ENCODE results near the gene ITIH5. TPM values are rescaled to one million over a fixed set of nuclear protein-coding genes. Genes with fewer than 3 reads are reported as not detected.

ITIH5 gene
- total and polyA plus RNA-seq, 2 of the 8 experiments (the other 6 are each of a cell fraction or from before 2014, with no cell fraction given): 5.8 to 7.6 TPM

DNA sequence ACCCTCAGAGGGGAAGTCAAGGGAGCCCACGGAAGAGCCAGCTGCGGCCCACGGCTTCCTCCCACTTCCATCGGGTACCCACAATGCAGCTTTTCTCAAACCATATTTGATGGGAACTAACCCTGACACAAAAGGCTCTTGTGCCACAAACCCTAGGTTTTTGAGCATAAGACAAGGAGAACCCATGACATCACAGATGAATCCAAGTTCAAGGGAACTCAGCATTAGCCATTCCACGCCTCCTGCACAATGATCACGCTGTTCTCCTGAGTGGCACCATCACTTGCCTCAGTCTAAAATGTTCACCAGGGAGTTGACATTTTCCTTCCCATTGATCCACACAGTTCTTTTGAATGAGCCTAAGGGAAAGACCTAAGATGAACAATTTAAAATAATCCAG lies 70.4 kb downstream of the ITIH5 start (continued):
- TF ChIP-seq, protein P1, sequence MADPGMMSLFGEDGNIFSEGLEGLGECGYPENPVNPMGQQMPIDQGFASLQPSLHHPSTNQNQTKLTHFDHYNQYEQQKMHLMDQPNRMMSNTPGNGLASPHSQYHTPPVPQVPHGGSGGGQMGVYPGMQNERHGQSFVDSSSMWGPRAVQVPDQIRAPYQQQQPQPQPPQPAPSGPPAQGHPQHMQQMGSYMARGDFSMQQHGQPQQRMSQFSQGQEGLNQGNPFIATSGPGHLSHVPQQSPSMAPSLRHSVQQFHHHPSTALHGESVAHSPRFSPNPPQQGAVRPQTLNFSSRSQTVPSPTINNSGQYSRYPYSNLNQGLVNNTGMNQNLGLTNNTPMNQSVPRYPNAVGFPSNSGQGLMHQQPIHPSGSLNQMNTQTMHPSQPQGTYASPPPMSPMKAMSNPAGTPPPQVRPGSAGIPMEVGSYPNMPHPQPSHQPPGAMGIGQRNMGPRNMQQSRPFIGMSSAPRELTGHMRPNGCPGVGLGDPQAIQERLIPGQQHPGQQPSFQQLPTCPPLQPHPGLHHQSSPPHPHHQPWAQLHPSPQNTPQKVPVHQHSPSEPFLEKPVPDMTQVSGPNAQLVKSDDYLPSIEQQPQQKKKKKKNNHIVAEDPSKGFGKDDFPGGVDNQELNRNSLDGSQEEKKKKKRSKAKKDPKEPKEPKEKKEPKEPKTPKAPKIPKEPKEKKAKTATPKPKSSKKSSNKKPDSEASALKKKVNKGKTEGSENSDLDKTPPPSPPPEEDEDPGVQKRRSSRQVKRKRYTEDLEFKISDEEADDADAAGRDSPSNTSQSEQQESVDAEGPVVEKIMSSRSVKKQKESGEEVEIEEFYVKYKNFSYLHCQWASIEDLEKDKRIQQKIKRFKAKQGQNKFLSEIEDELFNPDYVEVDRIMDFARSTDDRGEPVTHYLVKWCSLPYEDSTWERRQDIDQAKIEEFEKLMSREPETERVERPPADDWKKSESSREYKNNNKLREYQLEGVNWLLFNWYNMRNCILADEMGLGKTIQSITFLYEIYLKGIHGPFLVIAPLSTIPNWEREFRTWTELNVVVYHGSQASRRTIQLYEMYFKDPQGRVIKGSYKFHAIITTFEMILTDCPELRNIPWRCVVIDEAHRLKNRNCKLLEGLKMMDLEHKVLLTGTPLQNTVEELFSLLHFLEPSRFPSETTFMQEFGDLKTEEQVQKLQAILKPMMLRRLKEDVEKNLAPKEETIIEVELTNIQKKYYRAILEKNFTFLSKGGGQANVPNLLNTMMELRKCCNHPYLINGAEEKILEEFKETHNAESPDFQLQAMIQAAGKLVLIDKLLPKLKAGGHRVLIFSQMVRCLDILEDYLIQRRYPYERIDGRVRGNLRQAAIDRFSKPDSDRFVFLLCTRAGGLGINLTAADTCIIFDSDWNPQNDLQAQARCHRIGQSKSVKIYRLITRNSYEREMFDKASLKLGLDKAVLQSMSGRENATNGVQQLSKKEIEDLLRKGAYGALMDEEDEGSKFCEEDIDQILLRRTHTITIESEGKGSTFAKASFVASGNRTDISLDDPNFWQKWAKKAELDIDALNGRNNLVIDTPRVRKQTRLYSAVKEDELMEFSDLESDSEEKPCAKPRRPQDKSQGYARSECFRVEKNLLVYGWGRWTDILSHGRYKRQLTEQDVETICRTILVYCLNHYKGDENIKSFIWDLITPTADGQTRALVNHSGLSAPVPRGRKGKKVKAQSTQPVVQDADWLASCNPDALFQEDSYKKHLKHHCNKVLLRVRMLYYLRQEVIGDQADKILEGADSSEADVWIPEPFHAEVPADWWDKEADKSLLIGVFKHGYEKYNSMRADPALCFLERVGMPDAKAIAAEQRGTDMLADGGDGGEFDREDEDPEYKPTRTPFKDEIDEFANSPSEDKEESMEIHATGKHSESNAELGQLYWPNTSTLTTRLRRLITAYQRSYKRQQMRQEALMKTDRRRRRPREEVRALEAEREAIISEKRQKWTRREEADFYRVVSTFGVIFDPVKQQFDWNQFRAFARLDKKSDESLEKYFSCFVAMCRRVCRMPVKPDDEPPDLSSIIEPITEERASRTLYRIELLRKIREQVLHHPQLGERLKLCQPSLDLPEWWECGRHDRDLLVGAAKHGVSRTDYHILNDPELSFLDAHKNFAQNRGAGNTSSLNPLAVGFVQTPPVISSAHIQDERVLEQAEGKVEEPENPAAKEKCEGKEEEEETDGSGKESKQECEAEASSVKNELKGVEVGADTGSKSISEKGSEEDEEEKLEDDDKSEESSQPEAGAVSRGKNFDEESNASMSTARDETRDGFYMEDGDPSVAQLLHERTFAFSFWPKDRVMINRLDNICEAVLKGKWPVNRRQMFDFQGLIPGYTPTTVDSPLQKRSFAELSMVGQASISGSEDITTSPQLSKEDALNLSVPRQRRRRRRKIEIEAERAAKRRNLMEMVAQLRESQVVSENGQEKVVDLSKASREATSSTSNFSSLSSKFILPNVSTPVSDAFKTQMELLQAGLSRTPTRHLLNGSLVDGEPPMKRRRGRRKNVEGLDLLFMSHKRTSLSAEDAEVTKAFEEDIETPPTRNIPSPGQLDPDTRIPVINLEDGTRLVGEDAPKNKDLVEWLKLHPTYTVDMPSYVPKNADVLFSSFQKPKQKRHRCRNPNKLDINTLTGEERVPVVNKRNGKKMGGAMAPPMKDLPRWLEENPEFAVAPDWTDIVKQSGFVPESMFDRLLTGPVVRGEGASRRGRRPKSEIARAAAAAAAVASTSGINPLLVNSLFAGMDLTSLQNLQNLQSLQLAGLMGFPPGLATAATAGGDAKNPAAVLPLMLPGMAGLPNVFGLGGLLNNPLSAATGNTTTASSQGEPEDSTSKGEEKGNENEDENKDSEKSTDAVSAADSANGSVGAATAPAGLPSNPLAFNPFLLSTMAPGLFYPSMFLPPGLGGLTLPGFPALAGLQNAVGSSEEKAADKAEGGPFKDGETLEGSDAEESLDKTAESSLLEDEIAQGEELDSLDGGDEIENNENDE (IDR thresholded peaks at IDR 0.05; ENCODE audit: insufficient replicate concordance, low read length): no peak
- TF ChIP-seq YY1 (IDR thresholded peaks at IDR 0.05; ENCODE audit: low read depth, low read length) (no peak), GABPA (IDR thresholded peaks at IDR 0.05; ENCODE audit: borderline replicate concordance, insufficient read depth, low read length) (no peak), KDM4A (IDR thresholded peaks at IDR 0.05; ENCODE audit: low read depth, low read length, severe bottlenecking) (no peak), SRF (IDR thresholded peaks at IDR 0.05; ENCODE audit: low read depth, low read length) (no peak), RFX5 (IDR thresholded peaks at IDR 0.05; ENCODE audit: borderline replicate concordance, low read depth, low read length) (no peak), TAF1 (IDR thresholded peaks at IDR 0.05; ENCODE audit: low read depth, low read length) (no peak), ZNF274 (IDR thresholded peaks at IDR 0.05; ENCODE audit: borderline replicate concordance, extremely low read depth, low read length) (no peak), CHD1 (IDR thresholded peaks at IDR 0.05; ENCODE audit: low read depth, low read length) (no peak), RNF2 (IDR thresholded peaks at IDR 0.05; ENCODE audit: borderline replicate concordance, low read depth, low read length, missing control alignments, poor library complexity, severe bottlenecking) (no peak)
- TF ChIP-seq, protein P2, sequence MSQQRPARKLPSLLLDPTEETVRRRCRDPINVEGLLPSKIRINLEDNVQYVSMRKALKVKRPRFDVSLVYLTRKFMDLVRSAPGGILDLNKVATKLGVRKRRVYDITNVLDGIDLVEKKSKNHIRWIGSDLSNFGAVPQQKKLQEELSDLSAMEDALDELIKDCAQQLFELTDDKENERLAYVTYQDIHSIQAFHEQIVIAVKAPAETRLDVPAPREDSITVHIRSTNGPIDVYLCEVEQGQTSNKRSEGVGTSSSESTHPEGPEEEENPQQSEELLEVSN (IDR thresholded peaks at IDR 0.05): no peak

Data from H1 (cell line).